Kasumi-1 (cell line): ENCODE measurements around the gene SPN.
A peak's percentile ranks its signal among the peaks of the same experiment; 100 is the strongest.
"Not testable (repeated sequence)": the region's sequence is repeated elsewhere in the genome, so short reads cannot be mapped to it uniquely, and the experiment has no call there.

ENCODE experiments used
- DNase-seq, 2 experiments: peaks; one replicate each; lab custom pipeline; 2025; lab: John Stamatoyannopoulos, UW

The SPN gene

GRCh38 chr16:29676989-29677785, 14.1 kb downstream of the SPN start:
- no peak for DNase-seq

GRCh38 chr16:29678691-29679267, 15.7 kb downstream of the SPN start, which contains the start of gene QPRT:
Gene QPRT, plus strand, starts transcription at chr16:29679180. Its CDS starts 18 bp downstream, at chr16:29679198.
- DNase-seq = peak; percentile 48 to 55

GRCh38 chr16:29680180-29680598, 17.1 kb downstream of the SPN start:
- DNase-seq = no peak

GRCh38 chr16:29683543-29684090, 20.6 kb downstream of the SPN start:
- DNase-seq = no peak

- no peak for DNase-seq
Measured at GRCh38 chr16:29684679-29685078, 21.6 kb downstream of the SPN start.

GRCh38 chr16:29686740-29687332, 23.8 kb downstream of the SPN start:
- DNase-seq = peak; percentile 60 to 62

- no peak for DNase-seq
Measured at GRCh38 chr16:29687755-29688154, 24.7 kb downstream of the SPN start.

- no peak for DNase-seq
Measured at GRCh38 chr16:29688172-29688571, 25.1 kb downstream of the SPN start.

GRCh38 chr16:29689490-29690351, 26.7 kb downstream of the SPN start:
- not testable (repeated sequence) for DNase-seq

GRCh38 chr16:29692606-29693005, 29.6 kb downstream of the SPN start:
- not testable (repeated sequence) for DNase-seq

- no peak for DNase-seq
Measured at GRCh38 chr16:29694384-29695195, 31.5 kb downstream of the SPN start.

GRCh38 chr16:29695675-29696074, 32.6 kb downstream of the SPN start:
- not testable (repeated sequence) for DNase-seq

GRCh38 chr16:29696881-29697331, 33.9 kb downstream of the SPN start:
- no peak for DNase-seq

- no peak for DNase-seq
Measured at GRCh38 chr16:29697391-29697790, 34.3 kb downstream of the SPN start.

GRCh38 chr16:29698042-29698441, 35.0 kb downstream of the SPN start:
- DNase-seq = no peak

GRCh38 chr16:29698484-29699323, 35.7 kb downstream of the SPN start:
- DNase-seq = no peak

- DNase-seq = no peak
Measured at GRCh38 chr16:29699324-29700219, 36.5 kb downstream of the SPN start.

GRCh38 chr16:29700253-29700987, 37.4 kb downstream of the SPN start:
- DNase-seq = peak; percentile 38 to 64
